Vagina (tissue), 2 donors: Measurements from ENCODE around the gene ERFE.

Experiments used
- POLR2AphosphoS5 ChIP-seq, 2 donors: sonication (generic); formaldehyde crosslinking; IDR thresholded peaks; one replicate each; pipeline ENCODE4 v1.9.0; 2017; ENCODE audit warnings: antibody characterized with exemption in 2 of 2, mild to moderate bottlenecking in 2 of 2, low read depth in 1 of 2; ENCODE audit not compliant: insufficient read depth in 1 of 2
- TF ChIP-seq, protein P1 (sequence below), 3 experiments: fragments of 450-650 bp in 2 of 3; fragments of 200-600 bp in 1 of 3; sonication (generic) in 1 of 3; IDR thresholded peaks; one replicate each; pipeline ENCODE4 v1.5.1; 2017 to 2019; ENCODE audit warnings: antibody characterized with exemption in 3 of 3, mild to moderate bottlenecking in 2 of 3, moderate library complexity in 2 of 3

DNA sequence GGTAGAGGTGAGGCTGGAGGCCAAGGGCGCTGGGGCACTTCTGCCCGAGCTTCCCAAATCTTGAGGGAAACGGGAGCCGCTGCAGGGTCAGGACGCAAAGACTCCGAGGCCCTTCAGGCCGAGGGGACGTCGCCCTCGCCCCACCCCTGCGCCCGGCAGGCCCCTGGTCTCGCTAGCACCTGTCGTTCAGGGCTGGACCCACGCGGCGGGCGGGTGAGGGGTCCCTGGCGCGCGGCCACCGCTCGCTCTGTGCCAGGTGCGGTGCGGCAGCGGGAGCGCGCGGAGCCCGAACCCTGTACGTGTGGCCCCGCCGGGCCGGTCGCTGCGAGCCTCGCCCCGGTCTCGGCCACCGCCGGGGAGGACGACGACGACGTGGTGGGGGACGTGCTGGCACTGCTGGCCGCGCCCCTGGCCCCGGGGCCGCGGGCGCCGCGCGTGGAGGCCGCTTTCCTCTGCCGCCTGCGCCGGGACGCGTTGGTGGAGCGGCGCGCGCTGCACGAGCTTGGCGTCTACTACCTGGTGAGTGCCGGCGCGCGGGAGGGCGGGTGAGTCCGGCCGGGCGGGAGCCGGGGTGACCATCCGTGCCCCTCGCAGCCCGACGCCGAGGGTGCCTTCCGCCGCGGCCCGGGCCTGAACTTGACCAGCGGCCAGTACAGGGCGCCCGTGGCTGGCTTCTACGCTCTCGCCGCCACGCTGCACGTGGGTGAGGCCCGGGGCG lies 4.9 kb downstream of the ERFE start:
- TF ChIP-seq, protein P1, sequence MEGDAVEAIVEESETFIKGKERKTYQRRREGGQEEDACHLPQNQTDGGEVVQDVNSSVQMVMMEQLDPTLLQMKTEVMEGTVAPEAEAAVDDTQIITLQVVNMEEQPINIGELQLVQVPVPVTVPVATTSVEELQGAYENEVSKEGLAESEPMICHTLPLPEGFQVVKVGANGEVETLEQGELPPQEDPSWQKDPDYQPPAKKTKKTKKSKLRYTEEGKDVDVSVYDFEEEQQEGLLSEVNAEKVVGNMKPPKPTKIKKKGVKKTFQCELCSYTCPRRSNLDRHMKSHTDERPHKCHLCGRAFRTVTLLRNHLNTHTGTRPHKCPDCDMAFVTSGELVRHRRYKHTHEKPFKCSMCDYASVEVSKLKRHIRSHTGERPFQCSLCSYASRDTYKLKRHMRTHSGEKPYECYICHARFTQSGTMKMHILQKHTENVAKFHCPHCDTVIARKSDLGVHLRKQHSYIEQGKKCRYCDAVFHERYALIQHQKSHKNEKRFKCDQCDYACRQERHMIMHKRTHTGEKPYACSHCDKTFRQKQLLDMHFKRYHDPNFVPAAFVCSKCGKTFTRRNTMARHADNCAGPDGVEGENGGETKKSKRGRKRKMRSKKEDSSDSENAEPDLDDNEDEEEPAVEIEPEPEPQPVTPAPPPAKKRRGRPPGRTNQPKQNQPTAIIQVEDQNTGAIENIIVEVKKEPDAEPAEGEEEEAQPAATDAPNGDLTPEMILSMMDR (IDR thresholded peaks at IDR 0.05) = no peak
- TF ChIP-seq POLR2AphosphoS5 (IDR thresholded peaks at IDR 0.05; ENCODE audit: insufficient read depth in 1 of 2, low read depth in 1 of 2) = no peak
